Mesenchymal stem cell (in vitro differentiated cells and primary cell): ENCODE measurements around the gene TRIM66.

Source experiments
- DNase-seq: peaks from one replicate; pipeline ENCODE4 v3.0.0-alpha.2; 2013
- H2AFZ ChIP-seq: one replicate; pipeline ENCODE4 v1.6.1; 2013; ENCODE audit warnings: low read depth, mild to moderate bottlenecking, control low read depth, inconsistent platforms, low read length, moderate library complexity
- H2AK5ac ChIP-seq: 2 replicates; pipeline ENCODE4 v1.6.1; 2013; ENCODE audit warnings: low read length, moderate library complexity, mild to moderate bottlenecking, inconsistent platforms; ENCODE audit not compliant: severe bottlenecking
- H2BK120ac ChIP-seq: one replicate; pipeline ENCODE4 v1.6.1; 2013; ENCODE audit warnings: low read depth, mild to moderate bottlenecking, inconsistent platforms, low read length, moderate library complexity
- H2BK12ac ChIP-seq, 2 experiments: one replicate each; pipeline ENCODE4 v1.6.1; 2013; ENCODE audit warnings: inconsistent platforms in 2 of 2, low read length in 2 of 2, mild to moderate bottlenecking in 2 of 2, moderate library complexity in 2 of 2, control low read depth in 1 of 2
- H2BK15ac ChIP-seq: one replicate; pipeline ENCODE4 v1.6.1; 2013; ENCODE audit warnings: mild to moderate bottlenecking, low read depth, inconsistent platforms; ENCODE audit not compliant: poor library complexity, severe bottlenecking
- H2BK5ac ChIP-seq: 2 replicates; pipeline ENCODE4 v1.6.1; 2013; ENCODE audit warnings: low read depth, mild to moderate bottlenecking, low read length, control low read depth, inconsistent platforms; ENCODE audit not compliant: poor library complexity, severe bottlenecking
- H3K14ac ChIP-seq, 2 experiments: one replicate each; pipeline ENCODE4 v1.6.1; 2013; ENCODE audit warnings: inconsistent platforms in 2 of 2, low read length in 2 of 2, control low read depth in 1 of 2, mild to moderate bottlenecking in 1 of 2, moderate library complexity in 1 of 2
- H3K18ac ChIP-seq, 2 experiments: one replicate each; pipeline ENCODE4 v1.6.1; 2013; ENCODE audit warnings: inconsistent platforms in 2 of 2, low read length in 2 of 2, control low read depth in 1 of 2, low read depth in 1 of 2, mild to moderate bottlenecking in 1 of 2
- H3K23ac ChIP-seq, 2 experiments: one replicate each; pipeline ENCODE4 v1.6.1; 2013; ENCODE audit warnings: inconsistent platforms in 2 of 2, low read length in 2 of 2, mild to moderate bottlenecking in 2 of 2, moderate library complexity in 2 of 2, control low read depth in 1 of 2
- H3K27ac ChIP-seq: 2 replicates; pipeline ENCODE4 v1.5.1; 2013; ENCODE audit warnings: mild to moderate bottlenecking, moderate library complexity, low read length, control low read depth, inconsistent platforms; ENCODE audit not compliant: poor library complexity, severe bottlenecking
- H3K27me3 ChIP-seq, 2 experiments: 2 replicates each; pipeline versions ENCODE4 v1.6.1 to v1.7.0; 2013; ENCODE audit warnings: low read length in 2 of 2, mild to moderate bottlenecking in 2 of 2, moderate library complexity in 2 of 2, control low read depth in 1 of 2, inconsistent platforms in 1 of 2; ENCODE audit not compliant: control insufficient read depth in 1 of 2, insufficient read depth in 1 of 2
- H3K36me3 ChIP-seq, 2 experiments: 2 replicates each; pipeline versions ENCODE4 v1.6.1 to v1.7.0; 2013; ENCODE audit warnings: low read length in 2 of 2, control low read depth in 1 of 2, inconsistent platforms in 1 of 2, low read depth in 1 of 2, mild to moderate bottlenecking in 1 of 2; ENCODE audit not compliant: insufficient read depth in 2 of 2, control insufficient read depth in 1 of 2
- H3K4ac ChIP-seq, 2 experiments: one replicate each; pipeline ENCODE4 v1.6.1; 2013; ENCODE audit warnings: inconsistent platforms in 2 of 2, low read length in 2 of 2, mild to moderate bottlenecking in 2 of 2, moderate library complexity in 2 of 2, control low read depth in 1 of 2, low read depth in 1 of 2
- H3K4me1 ChIP-seq: 2 replicates; pipeline ENCODE4 v1.6.1; 2013; ENCODE audit warnings: low read depth, low read length, control low read depth; ENCODE audit not compliant: control insufficient read depth, insufficient read depth
- H3K4me2 ChIP-seq: 2 replicates; pipeline ENCODE4 v1.6.1; 2013; ENCODE audit warnings: low read length, mild to moderate bottlenecking, inconsistent platforms; ENCODE audit not compliant: poor library complexity, severe bottlenecking
- H3K4me3 ChIP-seq, 2 experiments: 2 replicates each; pipeline versions ENCODE4 v1.5.1 to v1.7.0; 2013; ENCODE audit warnings: low read length in 2 of 2, mild to moderate bottlenecking in 2 of 2, control low read depth in 1 of 2, low read depth in 1 of 2; ENCODE audit not compliant: insufficient read depth in 1 of 2
- H3K79me1 ChIP-seq: replicated peaks from 2 replicates; pipeline ENCODE4 v1.6.1; 2013; ENCODE audit warnings: mild to moderate bottlenecking, control low read depth, low read length, inconsistent platforms; ENCODE audit not compliant: poor library complexity, severe bottlenecking
- H3K9ac ChIP-seq: 2 replicates; pipeline ENCODE4 v1.7.0; 2013; ENCODE audit warnings: mild to moderate bottlenecking, low read length, moderate library complexity
- H3K9me3 ChIP-seq: 2 replicates; pipeline ENCODE4 v1.7.0; 2013; ENCODE audit warnings: mild to moderate bottlenecking, low read length; ENCODE audit not compliant: control insufficient read depth
- H4K8ac ChIP-seq: one replicate; pipeline ENCODE4 v1.6.1; 2013; ENCODE audit warnings: inconsistent platforms, mild to moderate bottlenecking, low read length, moderate library complexity
- H4K91ac ChIP-seq: one replicate; pipeline ENCODE4 v1.6.1; 2013; ENCODE audit warnings: mild to moderate bottlenecking, low read length, inconsistent platforms
- WGBS: methylation state at CpG from one replicate; pipeline ENCODE4 v1.1.7; 2013; ENCODE audit warnings: mixed read lengths; 5-methylcytosine and 5-hydroxymethylcytosine counted together

The TRIM66 gene

GRCh38 chr11:8584082-8584481 lies 98.4 kb downstream of the TRIM66 start:
- Histone ChIP-seq H3K27me3 (no peaks in the 10 kb centered on the region), H3K4ac (no peak overlapping the region), H2BK5ac (no peak overlapping the region), H3K18ac (no peak overlapping the region), H4K91ac (no peak overlapping the region), H2AK5ac (no peak overlapping the region), H3K23ac (no peak overlapping the region), H3K4me1 (no peaks in the 10 kb centered on the region), H3K9ac (no peak overlapping the region), H3K9me3 (peaks cover 3% of the 10 kb centered on the region), H3K4me2 (no peak overlapping the region), H3K27ac (no peak overlapping the region), H2BK12ac (no peak overlapping the region), H4K8ac (no peak overlapping the region), H2BK120ac (no peak overlapping the region), H3K4me3 (no peak overlapping the region), H2AFZ (no peak overlapping the region), H3K79me1 (peaks cover 1% of the 10 kb centered on the region), H3K14ac (no peak overlapping the region), H2BK15ac (no peak overlapping the region), H3K36me3 (no peaks in the 10 kb centered on the region)
- WGBS = no CpG with 5 or more reads among the region's 1 CpG
- DNase-seq = no peak

GRCh38 chr11:8581300-8581699 lies 101.2 kb downstream of the TRIM66 start:
- H3K9me3 ChIP-seq = peaks cover 5% of the 10 kb centered on the region
- no peak overlapping the region for H3K18ac ChIP-seq
- 100% methylated on average over 1 of the region's 3 CpGs for WGBS
- H3K27ac ChIP-seq = no peak overlapping the region
- no peak overlapping the region for H4K91ac ChIP-seq
- no peak overlapping the region for H3K4me3 ChIP-seq
- no peak overlapping the region for H2BK120ac ChIP-seq
- H3K36me3 ChIP-seq = no peaks in the 10 kb centered on the region
- no peak overlapping the region for H4K8ac ChIP-seq
- no peak overlapping the region for H2BK5ac ChIP-seq
- H3K4me1 ChIP-seq = no peaks in the 10 kb centered on the region
- peak overlapping the region; percentile 12 for H3K9ac ChIP-seq
- H2AK5ac ChIP-seq = no peak overlapping the region
- peaks cover 1% of the 10 kb centered on the region for H3K79me1 ChIP-seq
- H2BK12ac ChIP-seq = no peak overlapping the region
- peak; percentile 20 for DNase-seq
- no peak overlapping the region for H2BK15ac ChIP-seq
- H3K14ac ChIP-seq = no peak overlapping the region
- no peak overlapping the region for H3K4me2 ChIP-seq
- H2AFZ ChIP-seq = no peak overlapping the region
- no peak overlapping the region for H3K4ac ChIP-seq
- no peak overlapping the region for H3K23ac ChIP-seq
- no peaks in the 10 kb centered on the region for H3K27me3 ChIP-seq

- Histone ChIP-seq H2AFZ (no peak overlapping the region), H2BK5ac (no peak overlapping the region), H3K9ac (no peak overlapping the region), H2BK15ac (no peak overlapping the region), H4K8ac (no peak overlapping the region), H3K9me3 (peaks cover 5% of the 10 kb centered on the region), H3K4ac (no peak overlapping the region), H3K23ac (no peak overlapping the region), H4K91ac (no peak overlapping the region), H3K18ac (no peak overlapping the region), H3K36me3 (no peaks in the 10 kb centered on the region), H2AK5ac (no peak overlapping the region), H3K14ac (no peak overlapping the region), H3K4me1 (no peaks in the 10 kb centered on the region), H3K27me3 (no peaks in the 10 kb centered on the region), H3K4me2 (no peak overlapping the region), H2BK120ac (no peak overlapping the region), H3K79me1 (peaks cover 5% of the 10 kb centered on the region), H3K4me3 (no peak overlapping the region), H2BK12ac (no peak overlapping the region), H3K27ac (no peak overlapping the region)
- WGBS = 100% methylated on average over 1 of the region's 2 CpGs
- DNase-seq = peak; percentile 14
Measured at GRCh38 chr11:8577791-8578581, 104.5 kb downstream of the TRIM66 start.

GRCh38 chr11:8574798-8575197 lies 107.7 kb downstream of the TRIM66 start:
- Histone ChIP-seq H2AFZ (no peak overlapping the region), H3K9ac (no peak overlapping the region), H3K79me1 (peaks cover 4% of the 10 kb centered on the region), H3K23ac (no peak overlapping the region), H2AK5ac (no peak overlapping the region), H3K4me2 (no peak overlapping the region), H3K4ac (no peak overlapping the region), H2BK5ac (no peak overlapping the region), H4K91ac (no peak overlapping the region), H3K4me1 (no peaks in the 10 kb centered on the region), H3K27ac (no peak overlapping the region), H2BK120ac (no peak overlapping the region), H3K14ac (no peak overlapping the region), H2BK12ac (no peak overlapping the region), H3K9me3 (peaks cover 5% of the 10 kb centered on the region), H4K8ac (no peak overlapping the region), H2BK15ac (no peak overlapping the region), H3K4me3 (no peak overlapping the region), H3K36me3 (no peaks in the 10 kb centered on the region), H3K27me3 (no peaks in the 10 kb centered on the region), H3K18ac (no peak overlapping the region)
- DNase-seq = no peak
- WGBS = 100% methylated on average over 1 of the region's 1 CpG
